K562 (cell line): ENCODE data around the gene POLL.

ENCODE experiments used
- CBX3 ChIP-seq, 2 experiments: IDR thresholded peaks; 1 replicate in 1 of 2; 2 replicates in 1 of 2; pipeline ENCODE4 v1.6.1; 2012; ENCODE audit warnings: inconsistent platforms in 2 of 2, low read length in 2 of 2, borderline replicate concordance in 1 of 2, control low read depth in 1 of 2
- CHD1 ChIP-seq: fragments of 200-600 bp; sonication (generic); IDR thresholded peaks from one replicate; pipeline ENCODE4 v1.6.1; 2012; ENCODE audit warnings: mild to moderate bottlenecking, moderate library complexity, low read length, inconsistent platforms
- CTCF ChIP-seq, 3 experiments: IDR thresholded peaks in 2 of 3; conservative IDR thresholded peaks in 1 of 3; 2 replicates each; pipeline ENCODE4 v1.5.1; 2011 to 2012; ENCODE audit warnings: low read length in 3 of 3, mild to moderate bottlenecking in 3 of 3, control low read depth in 2 of 3, improper control_type of control experiment in 1 of 3, inconsistent platforms in 1 of 3, low read depth in 1 of 3, mixed read lengths in 1 of 3, moderate library complexity in 1 of 3; ENCODE audit not compliant: insufficient read depth in 2 of 3
- HOXB6 ChIP-seq: fragments of 250-450 bp; sonication (Bioruptor Pico); IDR thresholded peaks from 2 replicates; pipeline ENCODE4 v1.5.1; 2022; ENCODE audit warnings: mild to moderate bottlenecking, borderline replicate concordance
- MAFF ChIP-seq: IDR thresholded peaks from 2 replicates; pipeline ENCODE4 v1.6.1; 2012; ENCODE audit warnings: low read length, improper control_type of control experiment
- NR2C2 ChIP-seq, 2 experiments: fragments of 200-800 bp in 1 of 2; sonication (Bioruptor generic) in 1 of 2; sonication (generic) in 1 of 2; formaldehyde crosslinking in 1 of 2; IDR thresholded peaks; 2 replicates each; pipeline versions ENCODE4 v1.6.1 to v1.8.0; 2016 to 2022; ENCODE audit warnings: mild to moderate bottlenecking in 1 of 2, missing compliant biosample characterization in 1 of 2, missing genetic modification characterization in 1 of 2, missing genetic modification reagents in 1 of 2
- POLR2AphosphoS2 ChIP-seq: IDR thresholded peaks from 2 replicates; pipeline ENCODE4 v1.6.1; 2012; ENCODE audit warnings: low read length, improper control_type of control experiment
- PRPF4 ChIP-seq: fragments of 200-400 bp; formaldehyde crosslinking; IDR thresholded peaks from one replicate; pipeline ENCODE4 v1.6.1; 2017; ENCODE audit warnings: low read length, low read depth, mild to moderate bottlenecking; ENCODE audit not compliant: insufficient read depth, poor library complexity, severe bottlenecking
- THRAP3 ChIP-seq: fragments of 450-650 bp; IDR thresholded peaks from 2 replicates; pipeline ENCODE4 v1.6.1; 2016; ENCODE audit warnings: mild to moderate bottlenecking, inconsistent platforms, borderline replicate concordance
- TF ChIP-seq, protein P1 (sequence below), 2 experiments: fragments of 450-650 bp; formaldehyde crosslinking in 1 of 2; IDR thresholded peaks; 2 replicates each; pipeline versions ENCODE4 v1.4.0 to v1.6.1; 2014 to 2020; ENCODE audit warnings: mild to moderate bottlenecking in 2 of 2, borderline replicate concordance in 1 of 2, low read depth in 1 of 2

GRCh38 chr10:101569323-101569621 is 18.8 kb downstream of the POLL start:
- no peak for TF ChIP-seq POLR2AphosphoS2
- no peak for TF ChIP-seq PRPF4
- TF ChIP-seq THRAP3 = no peak
- TF ChIP-seq, protein P1, sequence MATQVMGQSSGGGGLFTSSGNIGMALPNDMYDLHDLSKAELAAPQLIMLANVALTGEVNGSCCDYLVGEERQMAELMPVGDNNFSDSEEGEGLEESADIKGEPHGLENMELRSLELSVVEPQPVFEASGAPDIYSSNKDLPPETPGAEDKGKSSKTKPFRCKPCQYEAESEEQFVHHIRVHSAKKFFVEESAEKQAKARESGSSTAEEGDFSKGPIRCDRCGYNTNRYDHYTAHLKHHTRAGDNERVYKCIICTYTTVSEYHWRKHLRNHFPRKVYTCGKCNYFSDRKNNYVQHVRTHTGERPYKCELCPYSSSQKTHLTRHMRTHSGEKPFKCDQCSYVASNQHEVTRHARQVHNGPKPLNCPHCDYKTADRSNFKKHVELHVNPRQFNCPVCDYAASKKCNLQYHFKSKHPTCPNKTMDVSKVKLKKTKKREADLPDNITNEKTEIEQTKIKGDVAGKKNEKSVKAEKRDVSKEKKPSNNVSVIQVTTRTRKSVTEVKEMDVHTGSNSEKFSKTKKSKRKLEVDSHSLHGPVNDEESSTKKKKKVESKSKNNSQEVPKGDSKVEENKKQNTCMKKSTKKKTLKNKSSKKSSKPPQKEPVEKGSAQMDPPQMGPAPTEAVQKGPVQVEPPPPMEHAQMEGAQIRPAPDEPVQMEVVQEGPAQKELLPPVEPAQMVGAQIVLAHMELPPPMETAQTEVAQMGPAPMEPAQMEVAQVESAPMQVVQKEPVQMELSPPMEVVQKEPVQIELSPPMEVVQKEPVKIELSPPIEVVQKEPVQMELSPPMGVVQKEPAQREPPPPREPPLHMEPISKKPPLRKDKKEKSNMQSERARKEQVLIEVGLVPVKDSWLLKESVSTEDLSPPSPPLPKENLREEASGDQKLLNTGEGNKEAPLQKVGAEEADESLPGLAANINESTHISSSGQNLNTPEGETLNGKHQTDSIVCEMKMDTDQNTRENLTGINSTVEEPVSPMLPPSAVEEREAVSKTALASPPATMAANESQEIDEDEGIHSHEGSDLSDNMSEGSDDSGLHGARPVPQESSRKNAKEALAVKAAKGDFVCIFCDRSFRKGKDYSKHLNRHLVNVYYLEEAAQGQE (IDR thresholded peaks at IDR 0.05; ENCODE audit: borderline replicate concordance) = no peak
- TF ChIP-seq, protein P1 (CRISPR knock-in tag; IDR thresholded peaks at IDR 0.05; ENCODE audit: low read depth) = no peak
- no peak for TF ChIP-seq CTCF (IDR thresholded peaks at IDR 0.05 in 2 of 3, conservative IDR thresholded peaks at IDR 0.05 in 1 of 3; ENCODE audit: insufficient read depth in 2 of 3, low read depth in 1 of 3, low read length in 3 of 3)
- no peak for TF ChIP-seq MAFF
- no peak for TF ChIP-seq HOXB6 (CRISPR knock-in tag)
- TF ChIP-seq CBX3 (IDR thresholded peaks at IDR 0.05; ENCODE audit: borderline replicate concordance in 1 of 2, low read length in 2 of 2) = no peak
- no peak for TF ChIP-seq CHD1
- TF ChIP-seq NR2C2 (CRISPR knock-in tag; IDR thresholded peaks at IDR 0.05) = no peak
- TF ChIP-seq NR2C2 (tag; IDR thresholded peaks at IDR 0.05) = no peak
